K562 treated with DMSO at 1 percent for 12 hours (cell line): ENCODE results near the gene LHB. TPM values are rescaled to one million over a fixed set of nuclear protein-coding genes. Genes with fewer than 3 reads are reported as not detected.

ENCODE experiments used
- total RNA-seq: library from RNA; unstranded; fragments of 300-600 nt; gene quantifications from 2 replicates; pipeline ENCODE4 v1.2.3, GENCODE V29; 2022; ENCODE audit not compliant: insufficient read depth

Gene LHB
- not detected in 2 replicates for total RNA-seq

GRCh38 chr19:49017041-49017665 lies at the start of gene LHB:
Gene LHB (minus strand): TSS chr19:49017091. CDS start chr19:49017081, 10 bp downstream.

DNA sequence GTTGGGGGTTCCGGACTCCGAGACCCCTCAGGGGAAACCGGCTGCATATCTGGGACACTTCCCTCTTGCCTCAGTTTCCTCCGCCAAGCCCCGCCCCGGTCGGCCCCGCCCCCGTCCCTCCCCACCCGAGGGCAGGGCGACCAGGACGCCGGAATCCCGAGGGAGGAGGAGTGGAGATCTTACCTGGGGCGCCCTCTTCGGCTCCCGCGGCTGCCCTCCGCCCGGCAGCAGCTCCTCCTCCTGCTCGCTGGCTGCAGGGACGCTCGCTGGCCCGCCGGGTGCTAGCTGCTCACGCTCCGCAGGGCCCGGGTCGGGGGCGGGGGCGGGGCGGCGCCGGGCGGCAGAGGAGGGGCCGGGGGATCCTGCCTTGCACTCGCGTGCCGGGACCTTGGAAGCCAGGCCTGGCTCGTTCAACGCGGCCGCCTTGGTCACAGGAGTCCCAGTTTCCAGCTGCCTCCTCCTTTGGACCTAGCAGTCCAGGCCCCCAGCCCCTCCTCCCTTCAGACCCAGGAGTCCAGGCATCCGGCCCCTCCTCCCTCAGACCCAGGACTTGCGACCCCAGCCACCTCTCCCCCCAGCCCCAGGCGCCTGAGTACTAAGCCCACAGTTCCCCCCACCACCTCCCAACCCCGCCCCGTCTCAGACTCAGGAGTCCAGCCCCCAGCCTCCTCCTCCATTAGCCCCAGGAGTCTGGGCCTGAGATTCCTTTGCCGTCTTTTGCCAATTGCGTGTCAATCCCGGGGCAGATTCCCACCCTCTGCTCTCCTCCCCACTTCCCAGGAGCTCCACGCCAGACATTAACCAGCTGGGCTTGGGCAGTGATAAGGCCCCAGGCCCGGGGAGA lies 48.1 kb upstream of the LHB start, which contains the start of gene NTF4:
NTF4 (minus strand) TSS at position 51 of the 844 bp plus-strand sequence. CDS start 2,821 bp downstream, outside the sequence.

DNA sequence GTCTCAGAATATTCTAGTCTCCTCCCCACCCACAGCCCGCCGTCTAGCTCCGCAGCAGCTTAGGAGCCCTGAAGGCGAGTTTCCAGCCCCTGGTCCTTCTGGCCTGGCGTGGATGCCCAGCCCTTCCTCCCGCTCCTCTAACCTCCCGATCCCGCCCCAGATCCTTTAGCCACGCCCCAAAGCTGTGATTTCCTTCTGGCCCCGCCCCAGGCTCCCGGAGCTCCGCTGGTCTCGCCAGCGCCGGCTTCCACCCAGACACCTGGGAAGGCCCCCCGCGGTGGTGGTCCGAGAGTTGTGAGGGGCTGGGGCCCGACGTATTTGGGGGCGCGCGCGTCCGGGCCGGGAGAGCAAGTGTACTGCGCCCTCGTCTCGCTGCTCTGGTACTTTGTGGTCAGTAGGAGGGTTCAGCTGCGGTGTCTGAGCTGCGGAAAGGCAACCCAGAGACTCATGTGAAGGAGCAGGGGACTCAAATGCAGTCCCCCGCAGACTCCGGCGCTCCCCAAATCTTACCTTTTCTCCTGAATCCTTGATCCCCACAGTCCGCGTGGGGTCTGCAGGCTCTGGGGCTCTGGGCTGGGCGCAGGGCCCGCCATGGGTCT lies 40.8 kb upstream of the LHB start, which contains the start of gene CGB7:
CGB7 (minus strand) TSS at position 114 of the 599 bp plus-strand sequence. CDS start 2,374 bp downstream, outside the sequence.

DNA sequence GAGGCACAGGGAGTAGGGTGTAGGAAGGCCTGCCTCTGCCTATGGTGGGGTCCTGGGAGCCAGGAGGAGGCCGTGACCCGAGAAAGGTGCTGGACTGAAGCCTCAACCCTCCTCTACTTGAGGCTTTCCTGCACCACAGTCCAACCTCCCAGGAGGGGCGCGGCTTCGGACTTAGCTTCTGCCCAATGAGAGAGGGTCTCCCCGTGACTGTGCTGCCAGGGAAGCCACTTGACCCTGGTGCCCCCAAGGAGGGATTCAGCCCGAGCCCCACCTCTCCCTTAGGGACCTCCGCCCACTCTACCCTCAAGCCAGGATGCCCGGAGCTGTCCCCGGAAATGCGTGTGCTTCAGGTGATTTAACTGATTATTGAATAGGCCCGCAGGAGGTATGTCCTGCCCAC lies 32.1 kb upstream of the LHB start, which contains the start of gene CGB8:
CGB8 (minus strand) TSS at position 101 of the 400 bp plus-strand sequence. CDS start 372 bp downstream, outside the sequence.

DNA sequence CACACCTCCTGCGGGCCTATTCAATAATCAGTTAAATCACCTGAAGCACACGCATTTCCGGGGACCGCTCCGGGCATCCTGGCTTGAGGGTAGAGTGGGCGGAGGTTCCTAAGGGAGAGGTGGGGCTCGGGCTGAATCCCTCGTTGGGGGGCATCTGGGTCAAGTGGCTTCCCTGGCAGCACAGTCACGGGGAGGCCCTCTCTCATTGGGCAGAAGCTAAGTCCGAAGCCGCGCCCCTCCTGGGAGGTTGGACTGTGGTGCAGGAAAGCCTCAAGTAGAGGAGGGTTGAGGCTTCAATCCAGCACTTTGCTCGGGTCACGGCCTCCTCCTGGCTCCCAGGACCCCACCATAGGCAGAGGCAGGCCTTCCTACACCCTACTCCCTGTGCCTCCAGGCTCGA lies 26.7 kb upstream of the LHB start, which contains the start of gene CGB5:
CGB5 (plus strand) TSS at position 301 of the 400 bp plus-strand sequence. CDS start 362 bp downstream, outside the sequence.

GRCh38 chr19:49036815-49037214 lies 19.9 kb upstream of the LHB start, which contains the start of gene CGB1:
Gene CGB1 (minus strand): TSS chr19:49036895. CDS start chr19:49036711, 184 bp downstream.

GRCh38 chr19:49031642-49032301 lies 14.9 kb upstream of the LHB start, which contains the start of gene CGB2:
Gene CGB2 (plus strand): TSS chr19:49031890. CDS start chr19:49032096, 206 bp downstream.

GRCh38 chr19:49024233-49024632 lies 7.3 kb upstream of the LHB start, which contains the start of gene CGB3:
Gene CGB3 (minus strand): TSS chr19:49024333. CDS start chr19:49023971, 362 bp downstream.

GRCh38 chr19:48993175-48994034 lies 23.5 kb downstream of the LHB start, which contains the start of the genes GYS1 and RUVBL2:
Gene GYS1 (minus strand): TSS chr19:48993309. CDS start chr19:48993112, 197 bp downstream.
Gene RUVBL2 (plus strand): TSS chr19:48993887. CDS start chr19:48993912, 25 bp downstream.

Other genes with a start within 250 kb of the LHB start
- gene BCAT2, start 206.1 kb downstream of the LHB start, total RNA-seq, result 67.2 and 83.7 TPM in 2 replicates
- gene HSD17B14, start 180.6 kb downstream of the LHB start, total RNA-seq, result 0.88 and 0.99 TPM in 2 replicates
- gene PLEKHA4, start 148.5 kb downstream of the LHB start, total RNA-seq, result 29.6 and 35.9 TPM in 2 replicates
- 73.5 and 96.0 TPM in 2 replicates for gene PPP1R15A, start 144.7 kb downstream of the LHB start, total RNA-seq
- gene TULP2, start 118.3 kb downstream of the LHB start, total RNA-seq, result 0.88 and 1.4 TPM in 2 replicates
- 224 and 349 TPM in 2 replicates for gene NUCB1, start 116.8 kb downstream of the LHB start, total RNA-seq
- gene DHDH, start 83.4 kb downstream of the LHB start, total RNA-seq, result 2.6 and 3.0 TPM in 2 replicates
- 81.3 and 96.0 TPM in 2 replicates for gene BAX, start 62.2 kb downstream of the LHB start, total RNA-seq
- 6,477 and 6,803 TPM in 2 replicates for gene FTL, start 51.8 kb downstream of the LHB start, total RNA-seq
- 12.2 and 21.6 TPM in 2 replicates for gene GYS1, start 23.8 kb downstream of the LHB start, total RNA-seq
- gene RUVBL2, start 23.2 kb downstream of the LHB start, total RNA-seq, result 160 and 193 TPM in 2 replicates
- not detected in 2 replicates for gene CGB3, start 7.2 kb upstream of the LHB start, total RNA-seq
- gene CGB2, start 14.8 kb upstream of the LHB start, total RNA-seq, result not detected in 2 replicates
- not detected in 2 replicates for gene CGB1, start 19.8 kb upstream of the LHB start, total RNA-seq
- gene CGB5, start 26.8 kb upstream of the LHB start, total RNA-seq, result not detected in 2 replicates
- gene CGB8, start 32.0 kb upstream of the LHB start, total RNA-seq, result not detected in 2 replicates
- gene CGB7, start 40.7 kb upstream of the LHB start, total RNA-seq, result not detected in 2 replicates
- gene NTF4, start 47.7 kb upstream of the LHB start, total RNA-seq, result not detected in 2 replicates
- gene KCNA7, start 55.6 kb upstream of the LHB start, total RNA-seq, result 0.21 TPM in 1 of 2 replicates, not detected in the other
- gene SNRNP70, start 68.4 kb upstream of the LHB start, total RNA-seq, result 156 and 215 TPM in 2 replicates
- gene LIN7B, start 97.3 kb upstream of the LHB start, total RNA-seq, result 15.3 and 16.5 TPM in 2 replicates
- gene C19orf73, start 102.1 kb upstream of the LHB start, total RNA-seq, result 1.5 and 4.2 TPM in 2 replicates
- gene PPFIA3, start 102.5 kb upstream of the LHB start, total RNA-seq, result 13.6 and 16.2 TPM in 2 replicates
- gene HRC, start 138.3 kb upstream of the LHB start, total RNA-seq, result 5.4 and 7.7 TPM in 2 replicates
- gene TRPM4, start 140.7 kb upstream of the LHB start, total RNA-seq, result 14.6 and 21.4 TPM in 2 replicates